Fibroblast of villous mesenchyme (primary cell): ENCODE measurements around the gene SGPP1. TPM values are rescaled to one million over a fixed set of nuclear protein-coding genes. Genes with fewer than 3 reads are reported as not detected.

Experiments used
- DNase-seq: peaks from one replicate; pipeline ENCODE4 v3.0.0-alpha.2; 2010; ENCODE audit warnings: low read depth
- H3K4me3 ChIP-seq: 2 replicates; pipeline ENCODE4 v1.5.1; 2011; ENCODE audit warnings: low read depth, mild to moderate bottlenecking, low read length
- CTCF ChIP-seq: IDR thresholded peaks from 2 replicates; pipeline ENCODE4 v1.5.1; 2012; ENCODE audit warnings: low read depth, mild to moderate bottlenecking, low read length; ENCODE audit not compliant: insufficient read depth
- total RNA-seq: library from RNA; depleted of rRNA; stranded (reverse); fragments of >200 nt; gene quantifications from 2 replicates; pipeline ENCODE4 v1.2.3, GENCODE V29; 2012

Gene SGPP1
- total RNA-seq, 1 donor, result 31.5 TPM

GRCh38 chr14:63673886-63674497, 53.9 kb downstream of the SGPP1 start:
- TF ChIP-seq CTCF, result no peak
- no peak for DNase-seq
- H3K4me3 ChIP-seq, result no peak overlapping the region

GRCh38 chr14:63673255-63673654, 54.6 kb downstream of the SGPP1 start:
- H3K4me3 ChIP-seq, result no peak overlapping the region
- TF ChIP-seq CTCF, result no peak
- DNase-seq, result no peak

GRCh38 chr14:63672417-63673180, 55.3 kb downstream of the SGPP1 start:
- no peak overlapping the region for H3K4me3 ChIP-seq
- DNase-seq, result peak; percentile 74
- no peak for TF ChIP-seq CTCF

- TF ChIP-seq CTCF, result no peak
- no peak for DNase-seq
- no peak overlapping the region for H3K4me3 ChIP-seq
Observed at GRCh38 chr14:63671987-63672386, 55.9 kb downstream of the SGPP1 start.

DNA sequence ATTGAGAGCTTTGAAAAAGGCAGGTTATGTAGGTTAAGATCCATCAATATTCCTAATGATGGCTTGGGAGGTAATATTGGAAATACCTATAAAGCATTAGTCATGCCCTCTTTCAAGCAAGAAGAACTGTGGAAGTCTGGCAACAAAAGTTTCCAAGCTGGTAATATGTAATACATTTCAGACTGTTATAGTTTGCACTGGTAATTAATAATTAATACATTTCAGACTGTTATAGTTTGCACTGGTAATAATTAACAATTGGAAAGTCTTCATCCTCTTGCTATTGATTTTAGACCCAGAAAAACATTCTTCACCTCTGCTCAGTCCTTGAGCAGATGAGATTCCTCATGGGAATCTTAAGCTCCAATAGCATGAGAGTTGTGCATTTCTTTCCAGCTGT, 57.2 kb downstream of the SGPP1 start:
- TF ChIP-seq CTCF, result no peak

GRCh38 chr14:63666335-63666734, 61.5 kb downstream of the SGPP1 start:
- DNase-seq, result peak; percentile 16
- no peak overlapping the region for H3K4me3 ChIP-seq
- no peak for TF ChIP-seq CTCF

More for the DNA sequence above, 57.2 kb downstream of the SGPP1 start:
- DNase-seq, result no peak
- no peak overlapping the region for H3K4me3 ChIP-seq
